MM.1S (cell line): Measurements from ENCODE around the gene HECTD4.

Source experiments
- DNase-seq: peaks from one replicate; pipeline ENCODE4 v3.0.0-alpha.2; 2015
- H2AFZ ChIP-seq: fragments of 300-600 bp; sonication (generic); 2 replicates; pipeline ENCODE4 v1.6.0; 2016; ENCODE audit warnings: antibody characterized with exemption, low read length
- H3F3A ChIP-seq: fragments of 300-600 bp; sonication (generic); 2 replicates; pipeline ENCODE4 v1.6.1; 2016; ENCODE audit warnings: mild to moderate bottlenecking, antibody characterized with exemption, low read length, moderate library complexity, mixed read lengths; ENCODE audit not compliant: insufficient read depth
- H3K27ac ChIP-seq: fragments of 300-600 bp; sonication (generic); 2 replicates; pipeline ENCODE4 v1.5.1; 2016; ENCODE audit warnings: mild to moderate bottlenecking, low read length
- H3K27me3 ChIP-seq: fragments of 300-600 bp; sonication (generic); replicated peaks from 2 replicates; pipeline ENCODE4 v1.6.0; 2016; ENCODE audit warnings: low read length; ENCODE audit not compliant: insufficient read depth
- H3K36me3 ChIP-seq: fragments of 300-600 bp; sonication (generic); replicated peaks from 2 replicates; pipeline ENCODE4 v1.6.1; 2016; ENCODE audit warnings: mild to moderate bottlenecking, low read length, mixed read lengths; ENCODE audit not compliant: insufficient read depth
- H3K4me1 ChIP-seq: fragments of 300-600 bp; sonication (generic); 2 replicates; pipeline ENCODE4 v1.6.1; 2016; ENCODE audit warnings: low read length, mixed read lengths
- H3K4me2 ChIP-seq: fragments of 300-600 bp; sonication (generic); 2 replicates; pipeline ENCODE4 v1.6.0; 2016; ENCODE audit warnings: low read depth, low read length
- H3K4me3 ChIP-seq: fragments of 300-600 bp; sonication (generic); 2 replicates; pipeline ENCODE4 v1.5.1; 2016; ENCODE audit warnings: low read length, mixed read lengths
- H3K79me2 ChIP-seq: fragments of 300-600 bp; sonication (generic); 2 replicates; pipeline ENCODE4 v1.6.1; 2016; ENCODE audit warnings: mixed run types, low read length, mixed read lengths
- H3K9ac ChIP-seq: fragments of 300-600 bp; sonication (generic); 2 replicates; pipeline ENCODE4 v1.6.1; 2016; ENCODE audit warnings: low read length, mixed read lengths
- H3K9me2 ChIP-seq: fragments of 300-600 bp; sonication (generic); replicated peaks from 2 replicates; pipeline ENCODE4 v1.6.1; 2016; ENCODE audit warnings: mild to moderate bottlenecking, low read length, mixed read lengths; ENCODE audit not compliant: insufficient read depth
- H3K9me3 ChIP-seq: fragments of 300-600 bp; sonication (generic); replicated peaks from 2 replicates; pipeline ENCODE4 v1.6.1; 2016; ENCODE audit warnings: mild to moderate bottlenecking, low read length, mixed read lengths; ENCODE audit not compliant: insufficient read depth
- H4K20me1 ChIP-seq: fragments of 300-600 bp; sonication (generic); 2 replicates; pipeline ENCODE4 v1.6.1; 2016; ENCODE audit warnings: mild to moderate bottlenecking, low read length, moderate library complexity, mixed read lengths; ENCODE audit not compliant: insufficient read depth
- CTCF ChIP-seq: fragments of 300-600 bp; sonication (generic); IDR thresholded peaks from 2 replicates; pipeline ENCODE4 v1.5.1; 2016; ENCODE audit warnings: antibody characterized with exemption, low read length, mixed read lengths
- EZH2 ChIP-seq: fragments of 300-600 bp; sonication (generic); optimal IDR thresholded peaks from 2 replicates; pipeline ENCODE3; 2017; ENCODE audit warnings: low read depth, mild to moderate bottlenecking, antibody characterized with exemption, low read length, mixed read lengths
- EZH2phosphoT487 ChIP-seq: fragments of 300-600 bp; sonication (generic); IDR thresholded peaks from 2 replicates; pipeline ENCODE4 v1.6.1; 2018; ENCODE audit warnings: antibody characterized with exemption, low read length

The HECTD4 gene

GRCh38 chr12:112239881-112240280 lies 142.3 kb downstream of the HECTD4 start:
- Histone ChIP-seq H3K9me2 (no peaks in the 10 kb centered on the region), H3K27me3 (no peaks in the 10 kb centered on the region), H3F3A (no peaks in the 10 kb centered on the region), H2AFZ (no peak overlapping the region), H3K9me3 (no peaks in the 10 kb centered on the region), H3K4me3 (no peak overlapping the region), H3K36me3 (no peaks in the 10 kb centered on the region), H3K79me2 (no peaks in the 10 kb centered on the region), H3K27ac (no peak overlapping the region), H3K4me2 (no peak overlapping the region), H3K4me1 (no peaks in the 10 kb centered on the region), H3K9ac (no peak overlapping the region), H4K20me1 (no peaks in the 10 kb centered on the region)
- DNase-seq = no peak
- no peak for TF ChIP-seq EZH2
- no peak for TF ChIP-seq CTCF
- TF ChIP-seq EZH2phosphoT487 = no peak

GRCh38 chr12:112239020-112239419 lies 143.2 kb downstream of the HECTD4 start:
- Histone ChIP-seq H3K27me3 (no peaks in the 10 kb centered on the region), H3K4me1 (no peaks in the 10 kb centered on the region), H3K27ac (no peak overlapping the region)

GRCh38 chr12:112238441-112238840 lies 143.8 kb downstream of the HECTD4 start:
- Histone ChIP-seq H3K4me2 (no peak overlapping the region), H4K20me1 (no peaks in the 10 kb centered on the region), H3K4me1 (no peaks in the 10 kb centered on the region), H3K27ac (no peak overlapping the region), H3K79me2 (no peaks in the 10 kb centered on the region), H3K27me3 (no peaks in the 10 kb centered on the region), H3F3A (no peaks in the 10 kb centered on the region), H2AFZ (no peak overlapping the region), H3K4me3 (no peak overlapping the region), H3K9me2 (no peaks in the 10 kb centered on the region), H3K9me3 (no peaks in the 10 kb centered on the region), H3K9ac (no peak overlapping the region), H3K36me3 (no peaks in the 10 kb centered on the region)
- TF ChIP-seq EZH2 (no peak), CTCF (no peak), EZH2phosphoT487 (no peak)
- no peak for DNase-seq

More at GRCh38 chr12:112239020-112239419, 143.2 kb downstream of the HECTD4 start:
- H3K4me3 ChIP-seq = no peak overlapping the region
- TF ChIP-seq EZH2phosphoT487 (no peak), EZH2 (no peak), CTCF (no peak)
- no peaks in the 10 kb centered on the region for H3K79me2 ChIP-seq
- no peaks in the 10 kb centered on the region for H3K9me2 ChIP-seq
- H4K20me1 ChIP-seq = no peaks in the 10 kb centered on the region
- no peaks in the 10 kb centered on the region for H3K9me3 ChIP-seq
- H2AFZ ChIP-seq = no peak overlapping the region
- DNase-seq = no peak
- H3F3A ChIP-seq = no peaks in the 10 kb centered on the region
- no peak overlapping the region for H3K9ac ChIP-seq
- no peak overlapping the region for H3K4me2 ChIP-seq
- no peaks in the 10 kb centered on the region for H3K36me3 ChIP-seq
